Cortex of kidney (tissue), 1 donor: ENCODE measurements around the gene CALML5.

Source experiments
- DNase-seq: peaks from one replicate; lab custom pipeline; 2025; lab: John Stamatoyannopoulos, UW

CALML5 gene, protein sequence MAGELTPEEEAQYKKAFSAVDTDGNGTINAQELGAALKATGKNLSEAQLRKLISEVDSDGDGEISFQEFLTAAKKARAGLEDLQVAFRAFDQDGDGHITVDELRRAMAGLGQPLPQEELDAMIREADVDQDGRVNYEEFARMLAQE

DNA sequence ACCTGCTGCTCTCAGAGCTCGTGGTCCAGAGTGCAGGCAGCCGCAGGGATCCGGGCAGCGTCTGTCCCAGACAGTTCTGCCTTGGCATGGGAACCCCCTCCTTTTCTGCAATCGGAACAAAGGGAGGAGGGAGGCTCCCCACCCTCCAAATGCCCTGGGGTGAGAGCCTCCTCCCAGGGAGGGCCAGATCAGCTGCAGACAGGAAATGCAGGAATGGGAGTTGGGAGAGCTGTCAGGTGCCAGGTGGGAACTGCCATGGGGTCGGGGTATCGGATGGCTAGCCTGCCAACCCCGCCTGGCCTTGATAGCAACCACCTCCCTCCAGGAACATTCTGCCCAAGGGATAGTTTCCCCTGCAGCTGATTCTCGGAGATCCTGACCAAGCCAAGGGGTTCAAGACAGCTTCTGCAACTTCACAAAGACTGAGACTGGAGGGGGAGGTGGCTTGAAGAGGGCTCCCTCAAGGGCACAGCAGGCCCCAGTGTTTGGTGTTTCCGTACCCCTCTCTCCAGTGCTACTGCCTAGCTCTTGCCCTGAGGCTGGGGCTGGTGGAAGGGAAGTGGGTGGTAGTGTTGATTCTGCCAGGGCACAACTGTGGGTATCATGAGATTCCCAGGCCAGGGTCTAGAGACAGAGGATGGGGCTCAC is at the start of gene CALML5:
CALML5 (minus strand) TSS at position 78 of the 648 bp plus-strand sequence. CDS start 132 bp downstream, outside the sequence.
- no peak for DNase-seq

DNA sequence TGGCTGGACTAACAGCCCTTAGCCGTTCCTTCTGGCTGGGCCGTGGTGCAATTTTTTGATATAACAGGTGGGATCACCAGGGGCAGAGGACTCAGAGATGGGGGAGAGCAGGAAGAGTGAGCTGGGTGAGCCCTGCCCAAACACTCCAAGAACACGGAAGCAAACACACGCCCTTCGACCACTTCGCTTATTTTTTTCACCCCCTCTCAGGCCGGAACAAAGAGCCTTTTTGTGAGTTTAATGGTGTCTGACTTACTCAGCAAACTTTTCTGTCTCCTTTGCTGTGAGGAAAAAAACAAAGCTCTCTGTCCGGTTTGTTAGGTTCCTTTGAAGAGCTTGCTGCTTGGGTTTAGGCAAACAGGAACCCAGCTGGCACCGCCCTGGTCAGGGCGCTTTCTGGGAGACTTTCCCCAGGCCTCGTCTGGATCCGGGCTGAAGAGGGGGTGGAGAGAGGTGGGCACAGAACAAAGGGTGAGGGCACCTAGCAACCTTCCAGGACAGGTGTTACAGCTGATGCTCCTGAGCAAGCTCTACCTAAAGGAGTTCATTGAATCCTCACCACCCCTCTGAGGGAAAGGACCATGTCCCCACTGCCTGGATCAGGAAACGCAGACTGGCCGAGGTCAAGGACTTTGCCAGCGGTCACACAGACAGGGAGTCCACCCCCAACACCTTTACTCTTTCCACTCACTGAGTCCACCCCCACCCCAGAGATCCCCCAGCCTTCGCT is 48.7 kb upstream of the CALML5 start:
- DNase-seq = no peak

DNA sequence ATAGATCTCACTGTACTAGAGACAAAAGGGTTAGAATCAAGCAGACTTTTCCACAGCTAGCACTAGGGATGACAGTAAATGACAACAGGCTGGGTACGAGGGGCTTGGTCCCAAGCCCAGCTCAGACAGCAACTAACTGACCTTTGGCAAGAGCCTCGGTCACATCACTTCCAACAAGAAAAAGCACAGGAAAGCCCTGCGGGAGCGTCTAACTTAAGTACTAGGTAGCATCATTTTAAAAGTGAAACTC is 48.2 kb upstream of the CALML5 start:
- DNase-seq = no peak

DNA sequence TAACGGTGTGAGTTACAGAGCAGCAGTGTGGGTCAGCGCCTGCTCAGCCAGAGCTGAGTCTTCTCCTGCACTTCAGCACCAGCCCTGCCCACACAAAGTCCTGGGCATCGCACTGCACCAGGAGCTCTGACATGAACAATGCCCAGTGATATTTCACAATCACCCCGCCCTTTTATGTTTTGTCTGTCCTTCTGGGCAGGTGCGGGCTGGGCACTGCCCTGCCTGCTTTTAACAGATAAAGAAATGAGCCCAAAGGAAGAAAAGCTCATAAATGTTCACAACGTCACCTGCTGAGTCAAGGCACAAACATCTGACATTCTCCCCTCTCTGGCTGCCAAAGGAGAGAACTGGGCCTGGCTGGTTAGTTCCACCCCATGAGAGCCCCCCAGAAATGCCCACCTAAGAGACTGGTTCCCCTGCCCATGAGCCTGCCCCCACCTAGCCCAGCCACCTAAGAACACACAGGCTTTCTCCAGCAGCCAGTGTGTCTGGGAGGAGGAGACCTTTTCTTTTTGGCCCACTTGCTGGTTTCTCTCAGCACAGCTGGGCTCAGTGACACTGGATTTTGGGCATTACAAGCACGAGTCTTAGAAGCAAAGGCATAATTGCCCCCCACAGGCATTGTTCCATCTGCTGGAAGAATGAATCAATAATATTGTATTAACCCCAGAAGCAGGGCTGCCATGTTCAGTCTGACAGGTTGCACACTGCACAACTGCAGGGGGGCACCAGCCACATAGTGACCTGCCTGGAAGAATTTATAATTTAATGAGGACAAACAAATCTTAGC is 47.7 kb upstream of the CALML5 start:
- DNase-seq = no peak

DNA sequence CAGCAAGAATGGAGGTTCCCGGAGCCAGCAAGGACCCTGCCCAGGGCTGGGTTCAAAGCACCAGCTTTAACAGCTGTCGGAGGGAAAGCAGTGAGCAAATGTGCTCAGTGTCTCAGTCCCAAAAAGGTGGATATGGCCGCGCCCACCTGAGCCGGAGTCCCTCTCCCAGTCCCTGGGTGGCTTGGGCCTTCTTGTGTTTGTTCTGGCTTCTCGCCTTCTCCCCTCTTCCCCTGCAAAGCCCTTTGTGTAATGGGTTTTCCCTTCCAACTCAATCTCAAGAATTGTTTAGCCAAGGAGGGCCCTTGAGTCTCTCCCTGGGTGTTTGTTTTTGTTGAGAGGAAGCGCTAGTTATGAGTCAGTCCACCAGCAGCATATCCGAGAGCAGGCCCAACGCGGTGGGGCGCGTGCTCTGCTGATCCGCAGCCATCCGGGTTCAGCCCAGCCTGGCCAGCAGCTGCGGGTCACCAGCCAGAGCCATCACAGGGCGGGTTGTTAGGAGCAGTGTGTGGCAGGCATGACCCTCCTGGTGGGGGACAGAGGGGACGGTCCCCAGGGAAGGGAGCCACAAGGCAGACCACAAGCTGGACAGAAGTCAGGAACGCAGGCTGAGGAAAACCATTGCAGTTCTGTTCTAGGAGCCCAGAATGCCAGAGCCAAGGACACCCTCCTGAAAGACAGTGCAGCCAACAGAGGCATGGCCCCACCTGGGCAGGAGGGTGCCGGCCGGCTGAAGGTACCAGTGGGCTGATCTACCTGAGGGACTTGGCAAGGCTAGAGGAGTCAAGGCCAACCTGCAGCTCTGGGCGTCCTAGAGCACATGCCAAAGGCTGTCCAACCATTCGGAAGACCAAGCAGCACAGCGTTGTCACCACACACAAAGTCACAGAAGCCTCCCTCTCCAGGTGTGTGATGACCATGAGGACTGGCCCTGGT is 46.7 kb upstream of the CALML5 start:
- no peak for DNase-seq

DNA sequence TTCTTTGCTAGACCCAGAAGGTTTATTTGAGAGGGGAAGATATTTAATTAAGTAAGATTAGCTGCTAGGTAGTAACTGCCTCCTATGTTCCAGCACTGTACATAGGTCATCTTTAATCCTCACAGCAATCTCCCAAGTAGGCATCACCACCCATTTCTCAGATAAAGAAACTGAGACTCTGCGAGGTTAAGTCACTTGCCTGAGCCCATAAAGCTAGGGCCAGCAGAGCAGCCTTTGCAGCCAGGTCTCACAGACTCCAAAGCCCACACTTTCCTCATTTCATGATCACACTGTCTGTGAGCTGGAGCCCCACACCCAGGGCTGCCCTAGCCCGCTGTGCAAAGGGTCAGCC is 46.0 kb upstream of the CALML5 start:
- DNase-seq = no peak

DNA sequence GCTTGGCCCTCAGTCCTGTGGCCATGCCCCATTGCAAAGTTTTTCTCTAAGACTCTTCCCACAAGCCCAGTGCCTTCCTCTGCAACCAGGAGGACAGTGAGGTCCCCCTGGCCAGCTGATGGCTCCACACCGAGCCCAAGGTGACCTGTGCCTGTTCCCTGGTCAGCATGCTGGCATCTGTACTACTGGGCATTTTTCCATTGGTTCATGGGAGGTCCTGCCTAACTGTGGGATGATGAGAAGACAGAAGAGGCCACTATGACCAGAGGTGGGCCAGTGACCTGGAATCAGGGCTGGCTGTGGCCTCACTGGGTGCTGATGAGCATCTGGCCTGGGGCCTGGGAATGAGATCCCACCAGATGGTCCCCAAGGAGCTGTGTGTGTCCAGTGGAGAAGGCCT is 45.6 kb upstream of the CALML5 start:
- no peak for DNase-seq

DNA sequence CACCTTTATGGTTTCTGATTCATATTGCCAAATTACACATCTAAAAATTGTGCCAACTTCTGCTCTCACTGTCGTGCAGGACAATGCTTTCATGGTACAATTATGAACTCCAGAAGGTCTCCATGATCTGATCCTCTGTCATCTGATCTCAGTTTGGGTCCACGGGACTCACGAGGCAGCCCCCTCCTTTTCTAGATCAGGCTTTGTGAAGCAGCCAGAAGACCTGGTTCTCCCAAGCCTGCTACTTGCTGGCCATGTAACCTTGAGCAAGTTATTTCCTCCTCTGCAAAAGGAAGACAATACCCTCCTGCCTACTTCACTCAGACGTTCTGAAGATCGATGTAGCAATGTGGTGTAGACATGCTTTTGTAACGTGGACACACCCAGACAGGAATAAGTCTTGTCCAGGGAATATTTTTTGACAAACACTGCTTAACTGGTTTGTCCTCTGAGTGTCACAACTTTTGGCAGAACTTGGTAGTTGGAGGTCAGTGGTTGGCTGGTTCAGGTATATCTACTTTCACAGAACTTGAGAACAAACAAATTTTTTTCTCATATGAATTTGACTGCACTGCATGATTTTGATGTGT is 44.9 kb upstream of the CALML5 start:
- DNase-seq = no peak

DNA sequence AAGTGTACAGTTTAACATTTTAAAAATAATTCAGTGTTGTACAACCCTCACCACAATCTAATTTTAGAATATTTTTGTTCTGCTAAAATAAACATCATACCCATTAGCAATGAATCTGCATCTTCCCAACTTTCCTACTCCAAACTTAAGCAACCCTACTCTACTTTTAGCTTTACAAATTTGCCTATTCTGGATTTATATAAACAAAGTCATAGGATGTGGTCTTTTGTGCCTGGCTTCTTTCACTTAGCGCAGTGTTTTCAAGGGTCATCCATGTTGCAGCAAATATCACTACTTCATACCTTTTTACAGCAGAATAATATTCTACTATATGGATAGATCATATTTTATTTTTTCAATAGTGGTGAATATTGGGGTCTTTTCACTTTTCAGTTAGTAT is 44.3 kb upstream of the CALML5 start:
- no peak for DNase-seq

DNA sequence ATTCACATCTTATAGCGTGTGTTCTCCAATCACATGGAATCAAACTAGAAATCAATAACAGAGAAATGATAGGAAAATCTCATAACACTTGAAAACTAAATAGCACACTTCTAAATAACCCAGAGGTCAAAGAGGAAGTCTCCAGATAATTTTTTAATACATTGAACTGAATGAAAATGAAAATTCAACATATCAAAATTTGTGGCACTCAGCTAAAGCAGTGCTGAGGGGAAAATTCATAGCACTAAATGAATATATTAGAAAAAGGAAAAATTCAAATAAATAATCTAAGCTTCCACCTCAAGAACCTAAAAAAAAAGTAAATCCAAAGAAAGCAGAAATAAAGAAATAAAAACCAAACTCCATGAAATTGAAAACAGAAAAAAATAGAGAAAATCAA is 42.7 kb upstream of the CALML5 start:
- no peak for DNase-seq

DNA sequence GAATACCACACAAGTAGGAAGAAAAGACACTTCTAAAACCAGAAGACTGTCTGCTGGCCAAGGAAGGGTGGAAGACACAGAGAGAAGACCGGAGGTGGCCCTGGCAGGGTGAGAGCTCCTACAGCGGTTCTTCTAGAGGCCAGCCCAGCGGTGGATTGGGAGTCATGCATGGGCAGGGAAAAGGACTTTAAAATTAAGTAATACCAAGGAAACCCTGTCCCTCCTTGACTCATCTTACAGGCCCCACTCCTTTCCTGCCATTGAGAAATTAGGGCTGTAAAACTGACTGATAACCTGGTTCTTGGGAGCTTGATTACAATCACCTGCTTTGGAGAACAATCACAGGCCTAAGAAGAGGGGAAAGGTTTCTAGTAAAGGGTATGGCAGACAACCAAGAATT is 41.5 kb upstream of the CALML5 start:
- no peak for DNase-seq

DNA sequence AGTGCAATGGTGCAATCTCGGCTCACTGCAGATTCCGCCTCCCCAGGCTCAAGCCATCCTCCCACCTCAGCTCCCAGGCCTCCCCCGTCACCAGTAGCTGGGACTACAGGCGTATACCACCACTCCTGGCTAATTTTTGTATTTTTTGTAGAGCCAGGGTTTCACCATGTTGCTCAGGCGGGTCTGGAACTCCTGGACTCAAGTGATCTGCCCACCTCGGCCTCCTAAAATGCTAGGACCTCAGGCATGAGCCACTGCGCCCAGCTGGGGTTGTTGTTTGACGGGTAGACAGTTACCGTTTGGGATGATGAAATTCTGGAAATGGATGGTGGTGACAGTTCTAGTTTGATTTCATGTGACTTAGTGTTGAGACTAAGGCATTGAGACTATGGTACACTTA is 40.7 kb upstream of the CALML5 start:
- DNase-seq = no peak

DNA sequence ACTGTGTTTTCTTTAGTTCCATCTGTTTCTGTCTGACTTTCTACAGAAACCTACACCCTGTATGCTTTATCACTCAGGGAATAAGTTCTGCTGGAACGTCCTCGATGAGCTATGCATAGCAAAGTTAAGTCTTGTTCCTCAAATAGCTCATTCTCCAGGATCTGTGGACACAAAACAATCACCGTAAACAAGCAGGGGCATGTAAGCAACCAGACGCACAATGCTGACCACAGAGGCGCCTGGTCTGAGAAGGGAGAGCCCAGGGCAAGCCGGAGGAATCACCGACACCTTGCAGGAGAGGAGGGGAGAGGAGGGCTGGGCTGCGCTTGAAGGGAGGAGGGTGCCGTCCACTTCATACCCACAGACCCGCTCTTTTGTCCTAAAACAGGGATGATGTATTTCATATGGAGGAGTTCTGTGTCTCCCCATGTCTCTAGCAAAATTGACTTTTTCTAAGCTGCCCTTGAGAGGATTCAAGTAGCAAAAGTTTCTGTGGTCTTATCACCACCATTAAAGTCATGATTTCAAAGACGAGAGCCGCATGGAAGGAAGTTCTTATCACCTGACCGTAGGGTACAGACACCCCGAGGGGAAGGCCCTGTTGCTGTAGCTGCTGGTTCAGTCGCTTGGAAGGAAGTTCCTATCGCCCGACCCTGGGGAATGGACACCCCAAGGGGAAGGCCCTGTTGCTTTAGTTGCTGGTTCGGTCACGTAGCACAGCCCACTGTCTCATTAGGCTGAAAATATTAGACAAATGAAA is 39.7 kb upstream of the CALML5 start:
- DNase-seq = no peak

DNA sequence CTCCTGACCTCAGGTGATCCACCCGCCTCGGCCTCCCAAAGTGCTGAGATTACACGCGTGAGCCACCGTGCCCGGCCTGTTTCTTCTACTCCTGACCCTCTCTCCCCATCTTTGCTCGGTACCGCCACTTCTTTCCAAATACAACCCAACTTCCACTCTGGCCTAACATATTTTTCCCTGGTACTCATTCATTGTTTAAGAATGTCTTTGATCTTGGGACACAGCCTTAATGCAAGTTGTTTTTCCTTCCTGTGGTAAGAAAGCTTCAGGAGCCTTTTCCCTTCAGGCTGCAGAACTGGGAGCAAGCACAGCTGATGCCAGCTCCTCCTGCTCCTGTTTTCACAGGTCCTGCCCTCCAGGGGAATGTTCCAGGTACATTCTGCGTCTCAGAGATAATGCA is 39.1 kb upstream of the CALML5 start:
- DNase-seq = no peak

DNA sequence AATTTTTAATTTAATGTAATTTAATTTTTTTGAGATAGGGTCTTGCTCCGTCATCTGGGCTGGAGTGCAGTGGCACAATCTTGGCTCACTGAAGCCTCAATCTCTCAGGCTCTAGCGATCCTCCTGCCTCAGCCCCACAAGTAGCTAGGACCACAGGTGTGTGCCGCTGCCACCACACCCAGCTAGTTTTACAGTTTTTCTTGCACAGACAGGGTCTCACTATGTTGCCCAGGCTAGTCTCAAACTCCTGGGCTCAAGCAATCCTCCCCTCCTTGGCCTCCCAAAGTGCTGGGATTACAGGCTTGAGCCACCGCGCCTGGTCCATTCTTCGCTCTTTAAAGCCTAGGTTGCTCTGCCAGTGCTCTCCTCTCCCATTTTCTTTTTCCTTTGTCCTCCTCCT is 38.3 kb upstream of the CALML5 start:
- DNase-seq = no peak

DNA sequence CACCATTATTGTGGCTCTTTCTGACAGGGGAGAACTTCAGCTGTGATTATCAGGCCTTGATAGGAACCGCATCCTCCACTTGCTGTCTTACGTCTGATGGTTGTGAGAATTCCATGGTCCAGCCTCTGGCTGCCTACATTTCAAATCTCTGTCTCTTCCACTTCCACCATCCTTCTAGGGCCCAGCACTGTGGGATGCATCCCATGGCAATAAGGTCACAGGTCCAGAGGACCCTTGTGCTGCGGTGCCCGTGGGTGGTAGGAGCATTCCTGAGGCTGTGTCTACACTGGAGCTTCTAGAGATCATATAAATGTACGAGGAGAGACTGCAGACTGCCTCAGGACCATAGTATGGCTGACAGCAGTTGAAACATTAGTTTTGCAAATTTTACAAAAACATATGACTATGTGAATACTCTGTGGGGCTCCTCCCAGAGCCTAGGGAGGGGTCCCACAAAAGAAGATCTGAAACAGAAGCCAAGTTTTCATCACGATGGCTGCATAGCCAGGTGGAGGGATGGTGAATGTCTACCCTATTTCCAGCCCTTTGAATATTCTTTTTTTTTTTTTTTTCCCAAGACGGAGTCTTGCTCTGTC is 37.2 kb upstream of the CALML5 start:
- no peak for DNase-seq

DNA sequence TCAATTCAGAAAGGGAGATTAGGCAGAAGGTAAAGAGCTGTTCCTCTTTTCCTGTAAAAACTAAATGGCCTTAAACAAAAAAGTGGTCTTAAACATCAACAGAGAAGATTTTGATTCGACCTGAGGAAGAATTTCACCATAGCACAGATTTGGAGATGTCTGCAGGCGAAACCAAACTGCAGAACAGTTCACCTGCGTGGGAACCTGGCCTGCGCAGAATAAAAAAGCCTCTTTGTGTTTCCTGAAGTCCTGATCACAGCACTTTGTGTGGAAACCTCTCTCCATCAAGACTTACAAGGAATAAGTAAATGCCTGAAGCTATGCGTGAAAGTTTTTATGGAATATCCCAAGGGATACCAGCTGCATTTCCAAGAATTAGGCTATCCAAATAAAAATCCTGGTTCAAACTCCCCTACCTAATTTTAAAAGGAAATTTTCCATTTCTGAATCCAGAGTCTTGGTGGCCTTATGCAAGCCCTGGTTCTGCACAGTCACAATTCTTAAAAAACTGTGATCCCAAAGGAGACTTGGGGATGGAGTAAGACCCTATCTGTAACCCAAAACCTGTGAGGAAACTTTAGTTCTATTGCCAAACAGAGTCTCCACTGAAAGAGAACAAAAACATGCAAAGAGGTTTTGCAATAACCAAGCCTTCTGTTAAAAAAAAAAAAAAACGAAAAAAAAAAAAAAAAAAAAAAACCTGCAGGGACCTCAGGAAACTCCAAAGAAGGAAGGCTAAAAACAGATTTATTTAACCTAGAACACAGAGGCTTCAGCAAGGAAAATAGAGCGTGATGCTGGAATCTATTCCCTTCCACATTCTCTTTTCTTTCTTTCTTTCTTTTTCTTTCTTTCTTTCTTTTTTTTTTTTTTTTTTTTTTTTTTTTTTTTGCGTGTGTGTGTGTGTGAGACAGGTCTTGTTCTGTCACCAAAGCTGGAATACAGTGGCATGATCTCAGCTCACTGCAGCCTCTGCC is 35.8 kb upstream of the CALML5 start:
- DNase-seq = no peak

DNA sequence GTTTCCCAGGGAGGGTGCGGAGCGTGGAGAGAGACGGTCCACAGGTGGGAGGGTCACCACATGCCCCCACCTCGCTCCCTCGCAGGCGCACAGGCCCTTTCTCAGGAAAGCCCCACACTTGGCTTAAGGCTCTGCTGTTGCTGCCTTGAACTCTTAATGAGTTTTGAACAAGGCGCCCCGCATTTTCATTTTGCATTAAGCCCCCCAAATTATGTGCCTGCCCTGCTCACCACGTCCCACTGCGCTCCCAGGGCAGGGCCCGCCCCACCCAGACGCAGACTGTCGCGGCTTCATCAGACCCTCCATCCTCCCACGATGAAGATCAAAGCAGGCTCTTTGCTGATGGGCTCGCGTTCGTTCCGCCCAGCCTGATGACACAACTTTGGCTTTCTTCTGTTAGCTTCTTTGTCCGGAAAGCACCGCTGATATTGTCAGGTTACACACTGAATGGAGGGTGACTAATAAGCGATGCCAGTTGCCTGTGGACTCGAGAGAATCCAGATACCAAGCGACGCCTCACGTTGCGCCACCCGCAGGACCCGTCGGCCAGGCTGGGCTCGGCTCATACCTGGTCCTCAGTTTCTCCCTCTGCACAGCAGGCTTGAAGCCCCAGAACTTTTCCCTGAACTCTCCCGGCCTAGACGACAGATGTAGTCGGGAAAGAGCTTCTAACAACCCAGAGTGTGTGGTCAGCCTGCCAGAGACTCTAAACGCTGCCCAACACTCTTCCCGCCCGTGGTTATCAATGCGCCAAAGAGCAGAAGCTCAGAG is 34.9 kb upstream of the CALML5 start:
- no peak for DNase-seq
